T-helper 1 cell treated with Interleukin-12 subunit alpha and Interleukin-12 subunit beta and Interleukin-4 antibody, amounts not matched to agents 30 ng/mL and 1 ng/mL, for 36 hours (primary cell): ENCODE data around the gene SPAST. TPM values are rescaled to one million over a fixed set of nuclear protein-coding genes. Genes with fewer than 3 reads are reported as not detected.

Experiments used
- total RNA-seq: library from RNA; stranded (reverse); gene quantifications from 2 replicates; pipeline ENCODE4 v1.2.3, GENCODE V29; 2022

SPAST gene
- total RNA-seq, 1 donor from 2014 or later: 22.6 TPM

Other genes starting within 250 kb of the SPAST start
- 42.9 and 50.2 TPM in 2 replicates for gene MEMO1, start 52.5 kb upstream of the SPAST start, total RNA-seq
- 53.3 and 59.3 TPM in 2 replicates for gene DPY30, start 23.8 kb upstream of the SPAST start, total RNA-seq
- 25.1 and 28.6 TPM in 2 replicates for gene SLC30A6, start 102.3 kb downstream of the SPAST start, total RNA-seq
- 0.07 and 0.12 TPM in 2 replicates for gene NLRC4, start 201.3 kb downstream of the SPAST start, total RNA-seq
- 37.6 and 41.1 TPM in 2 replicates for gene YIPF4, start 214.3 kb downstream of the SPAST start, total RNA-seq